ENCODE results near the gene LMOD2. TPM values are rescaled to one million over a fixed set of nuclear protein-coding genes. Genes with fewer than 3 reads are reported as not detected.

LMOD2 gene
- total RNA-seq, 1 donor from 2014 or later, result 0.47 TPM

- DNase-seq (ENCODE audit: low spot score), result no peak
These were observed 16.0 kb upstream of the LMOD2 start for GRCh38 chr7:123639631-123640030.

- DNase-seq (ENCODE audit: low spot score), result no peak
These were observed 15.1 kb upstream of the LMOD2 start for GRCh38 chr7:123640583-123640982.

- DNase-seq (ENCODE audit: low spot score), result no peak
These were observed 13.8 kb upstream of the LMOD2 start for GRCh38 chr7:123641901-123642300.

GRCh38 chr7:123643495-123644441 lies 11.9 kb upstream of the LMOD2 start:
- DNase-seq (ENCODE audit: low spot score), result no peak

GRCh38 chr7:123645516-123645915 lies 10.2 kb upstream of the LMOD2 start:
- DNase-seq (ENCODE audit: low spot score), result no peak

GRCh38 chr7:123647106-123647730 lies 8.4 kb upstream of the LMOD2 start:
- no peak for DNase-seq (ENCODE audit: low spot score)

- DNase-seq (ENCODE audit: low spot score), result no peak
These were observed 5.7 kb upstream of the LMOD2 start for GRCh38 chr7:123649964-123650363.

- no peak for DNase-seq (ENCODE audit: low spot score)
These were observed 5.1 kb upstream of the LMOD2 start for GRCh38 chr7:123650595-123650994.

- DNase-seq (ENCODE audit: low spot score), result no peak
These were observed 3.3 kb upstream of the LMOD2 start for GRCh38 chr7:123652406-123652805.

- DNase-seq (ENCODE audit: low spot score), result no peak
These were observed 2.5 kb upstream of the LMOD2 start for GRCh38 chr7:123653162-123653561.

GRCh38 chr7:123656544-123657303 lies 1.1 kb downstream of the LMOD2 start:
- DNase-seq (ENCODE audit: low spot score), result no peak

- no peak for DNase-seq (ENCODE audit: low spot score)
These were observed 1.6 kb downstream of the LMOD2 start for GRCh38 chr7:123657304-123657685.

- no peak for DNase-seq (ENCODE audit: low spot score)
These were observed 2.4 kb downstream of the LMOD2 start for GRCh38 chr7:123658023-123658422.

- no peak for DNase-seq (ENCODE audit: low spot score)
These were observed 5.1 kb downstream of the LMOD2 start for GRCh38 chr7:123660514-123661354.

GRCh38 chr7:123661765-123662164 lies 6.1 kb downstream of the LMOD2 start:
- no peak for DNase-seq (ENCODE audit: low spot score)

- DNase-seq (ENCODE audit: low spot score), result no peak
These were observed 6.6 kb downstream of the LMOD2 start for GRCh38 chr7:123662293-123662692.

- no peak for DNase-seq (ENCODE audit: low spot score)
These were observed 7.1 kb downstream of the LMOD2 start for GRCh38 chr7:123662755-123663154.

GRCh38 chr7:123663200-123663599 lies 7.5 kb downstream of the LMOD2 start:
- DNase-seq (ENCODE audit: low spot score), result no peak

- DNase-seq (ENCODE audit: low spot score), result no peak
These were observed 9.5 kb downstream of the LMOD2 start for GRCh38 chr7:123665157-123665556.

GRCh38 chr7:123665896-123666295 lies 10.2 kb downstream of the LMOD2 start:
- no peak for DNase-seq (ENCODE audit: low spot score)

GRCh38 chr7:123666492-123666891 lies 10.8 kb downstream of the LMOD2 start:
- DNase-seq (ENCODE audit: low spot score), result no peak

- no peak for DNase-seq (ENCODE audit: low spot score)
These were observed 13.8 kb downstream of the LMOD2 start for GRCh38 chr7:123669485-123669884.

Data from ureter (tissue), 1 donor.